ENCODE results near the gene KCNE1.
"Not testable (repeated sequence)": the region's sequence is repeated elsewhere in the genome, so short reads cannot be mapped to it uniquely, and the experiment has no call there.

Gene KCNE1

DNA sequence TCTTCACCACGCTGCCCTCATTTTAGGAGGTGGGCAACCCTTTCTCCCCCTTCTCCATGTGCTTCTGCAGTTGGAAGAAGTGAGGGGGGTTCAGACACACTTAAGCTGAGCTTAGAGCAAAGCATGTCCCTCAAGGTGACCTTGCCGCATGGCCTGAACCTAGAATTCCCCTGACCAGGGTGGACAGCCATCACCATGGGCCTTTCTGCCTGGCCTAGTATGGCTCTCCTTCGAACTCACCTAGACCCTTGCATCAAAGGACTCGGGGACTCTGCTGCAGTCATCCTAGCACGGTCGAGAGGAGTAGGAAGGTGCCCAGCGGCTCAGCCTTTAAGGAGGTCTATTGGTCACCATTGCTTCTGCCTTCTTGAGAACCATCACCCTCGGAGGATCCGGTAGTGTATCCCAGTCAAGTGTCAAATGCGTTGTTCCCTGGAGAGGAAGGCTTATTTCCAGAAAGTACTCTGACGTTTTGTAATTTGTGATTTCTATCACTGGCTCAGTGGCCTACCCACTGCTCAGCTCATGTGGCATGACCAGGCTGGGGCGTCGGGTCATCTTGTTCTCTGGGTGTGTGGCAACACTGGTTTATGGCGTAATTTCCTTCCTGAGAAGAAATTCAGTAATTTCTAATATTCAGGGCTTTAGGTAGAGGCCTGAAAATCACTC is at the start of gene KCNE1:
Gene KCNE1, minus strand, starts transcription at position 424 of the 669 bp plus-strand sequence. CDS start 62,576 bp downstream, outside the sequence.
- DNase-seq (ENCODE audit: low spot score), result no peak

DNA sequence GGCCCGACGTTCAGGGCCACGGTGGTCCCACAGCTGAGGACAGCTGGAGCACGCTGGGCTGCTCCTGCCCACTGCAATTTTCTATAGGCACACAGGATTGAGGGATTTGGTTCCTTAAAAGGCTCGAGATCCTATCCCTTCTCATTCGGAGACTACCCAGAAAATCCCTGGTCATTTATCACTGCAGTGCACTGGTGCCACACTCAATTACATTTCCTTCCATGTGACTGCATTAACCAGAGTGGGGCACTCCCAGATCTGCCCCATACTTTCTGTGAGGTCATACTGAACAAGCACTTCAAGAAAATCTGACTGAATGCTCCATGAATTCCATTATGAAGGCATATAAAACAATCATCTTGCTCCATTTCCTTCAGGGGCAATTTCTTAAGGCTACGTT is 49.8 kb upstream of the KCNE1 start:
- no peak for DNase-seq (ENCODE audit: low spot score)

DNA sequence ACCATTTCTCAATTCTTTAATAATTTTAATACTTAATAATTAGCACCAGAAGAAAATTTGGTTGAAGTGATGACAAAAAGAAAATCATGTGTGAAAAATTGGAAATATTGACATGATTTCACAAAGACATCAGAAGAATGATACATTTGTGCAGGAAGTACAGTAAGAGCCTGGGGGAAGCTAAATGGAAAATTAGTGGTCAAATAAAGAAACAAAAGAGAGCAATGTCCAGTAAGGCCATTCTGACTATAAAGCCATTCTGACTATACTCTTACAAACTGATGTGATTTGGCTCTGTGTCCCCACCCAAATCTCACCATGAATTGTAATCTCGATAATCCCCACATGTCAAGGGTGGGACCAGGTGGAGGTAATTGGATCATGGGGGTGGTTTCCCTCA is 48.6 kb upstream of the KCNE1 start:
- no peak for DNase-seq (ENCODE audit: low spot score)

DNA sequence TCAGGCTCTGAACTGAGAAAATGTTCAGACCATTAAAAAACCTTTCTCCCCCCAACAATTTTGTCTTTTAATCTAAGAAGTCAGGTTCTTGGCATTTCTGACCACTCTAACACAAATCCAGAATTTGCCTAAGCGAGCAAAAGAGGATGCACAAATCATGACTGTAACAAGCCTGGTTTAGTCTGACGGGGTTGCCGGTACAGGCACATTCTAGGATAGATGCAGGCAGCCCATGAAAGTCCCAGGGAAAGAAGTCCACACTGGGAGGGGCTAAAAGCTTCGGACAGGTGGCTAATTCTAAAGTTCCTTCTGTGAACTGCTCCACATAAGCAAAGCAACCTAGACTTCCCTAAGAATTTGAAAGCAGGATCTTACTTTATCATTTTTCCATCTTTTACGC is 48.0 kb upstream of the KCNE1 start:
- no peak for DNase-seq (ENCODE audit: low spot score)

DNA sequence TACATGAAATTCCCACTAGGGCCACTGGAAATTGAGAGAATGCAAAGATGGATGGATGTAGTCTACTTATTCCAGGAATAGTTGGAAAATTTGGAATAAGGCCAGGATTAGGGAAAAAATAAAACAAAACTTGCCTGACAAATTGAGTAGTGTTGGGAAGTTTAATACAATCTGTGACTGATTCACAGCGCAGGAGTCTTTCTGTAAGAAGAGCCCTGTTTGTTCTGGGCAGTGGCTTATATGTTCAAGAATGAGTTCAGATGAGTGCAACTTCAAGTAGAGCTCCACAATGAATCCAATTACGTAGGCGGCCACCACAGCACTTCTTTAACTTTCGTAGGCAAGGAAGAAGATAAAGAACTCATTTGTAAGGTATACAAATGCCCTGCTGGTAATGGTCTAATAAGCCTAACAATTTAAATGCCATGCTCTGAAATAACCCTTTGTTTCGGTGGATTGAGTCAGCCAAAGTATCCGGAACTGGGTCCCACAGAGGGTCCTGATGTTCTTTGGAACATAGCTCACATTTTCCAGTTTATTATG is 47.1 kb upstream of the KCNE1 start:
- no peak for DNase-seq (ENCODE audit: low spot score)

DNA sequence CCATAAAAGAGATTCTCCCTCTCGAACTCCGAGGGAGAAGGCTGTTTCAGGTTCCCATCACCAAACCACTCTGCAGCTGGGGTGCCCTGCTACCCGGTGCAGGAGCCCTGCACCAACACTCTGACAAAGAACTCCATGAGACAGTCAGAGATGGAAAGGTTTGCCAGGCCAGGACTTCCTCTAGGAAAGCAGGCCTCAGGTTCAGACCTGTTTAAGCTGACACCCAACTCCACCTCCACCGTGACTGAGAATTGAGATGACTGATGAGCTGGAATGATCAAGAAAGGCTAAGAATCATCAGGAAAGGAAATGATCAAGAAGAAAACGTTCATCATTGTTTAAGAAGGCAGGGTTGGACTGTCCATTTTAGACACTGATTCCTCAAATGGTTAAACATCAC is 46.2 kb upstream of the KCNE1 start:
- DNase-seq (ENCODE audit: low spot score), result no peak

DNA sequence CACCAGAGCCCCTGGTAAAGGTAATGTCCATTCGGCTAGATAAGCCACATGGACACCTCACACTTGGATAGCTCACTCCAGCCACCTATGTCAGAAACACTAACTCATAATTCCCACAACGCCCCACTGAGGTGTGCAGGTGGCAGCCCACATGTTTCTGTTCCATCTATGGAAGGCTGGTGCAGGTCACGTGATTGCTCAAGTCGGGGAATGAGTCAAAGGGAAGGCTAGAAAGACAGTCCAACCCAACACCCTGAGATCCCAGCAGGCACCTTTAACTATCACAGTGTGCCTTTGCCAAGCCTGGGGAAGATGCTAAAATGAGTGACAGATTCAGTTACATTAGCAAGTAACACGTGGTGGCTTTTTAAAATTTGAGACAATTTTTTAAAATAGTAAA is 45.3 kb upstream of the KCNE1 start:
- DNase-seq (ENCODE audit: low spot score), result no peak

DNA sequence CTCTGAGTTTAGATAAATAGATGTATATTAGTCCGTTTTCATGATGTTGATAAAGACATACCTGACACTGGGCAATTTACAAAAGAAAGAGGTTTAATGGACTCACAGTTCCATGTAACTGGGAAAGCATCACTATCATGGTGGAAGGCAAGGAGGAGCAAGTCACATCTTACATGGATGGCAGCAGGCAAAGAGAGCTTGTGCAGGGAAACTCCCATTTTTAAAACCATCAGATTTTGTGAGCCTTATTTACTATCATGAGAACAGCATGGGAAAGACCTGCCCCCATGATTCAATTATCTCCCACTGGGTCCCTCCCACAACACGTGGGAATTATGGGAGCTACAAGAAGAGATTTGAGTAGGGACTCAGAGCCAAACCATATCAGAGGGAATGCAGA is 42.7 kb upstream of the KCNE1 start:
- DNase-seq (ENCODE audit: low spot score), result not testable (repeated sequence)

DNA sequence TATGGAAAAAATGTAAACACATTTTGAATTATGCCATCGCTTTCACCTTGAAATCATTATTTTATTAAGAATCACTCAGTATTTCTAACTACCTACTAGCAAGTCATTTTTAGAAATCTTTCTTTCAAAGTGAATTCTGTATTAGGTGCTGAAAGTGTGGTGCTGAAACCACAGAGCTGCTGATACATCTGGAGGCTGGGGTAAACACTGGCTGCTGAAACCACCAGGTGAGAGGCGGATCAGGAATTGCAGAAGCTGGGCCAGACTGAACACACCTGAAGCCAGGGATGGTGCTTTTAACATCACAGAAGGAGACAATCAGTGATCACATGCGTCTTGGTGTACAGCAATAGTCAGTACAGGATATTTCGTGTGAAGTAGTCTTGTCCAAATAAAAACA is 42.2 kb upstream of the KCNE1 start:
- DNase-seq (ENCODE audit: low spot score), result no peak

DNA sequence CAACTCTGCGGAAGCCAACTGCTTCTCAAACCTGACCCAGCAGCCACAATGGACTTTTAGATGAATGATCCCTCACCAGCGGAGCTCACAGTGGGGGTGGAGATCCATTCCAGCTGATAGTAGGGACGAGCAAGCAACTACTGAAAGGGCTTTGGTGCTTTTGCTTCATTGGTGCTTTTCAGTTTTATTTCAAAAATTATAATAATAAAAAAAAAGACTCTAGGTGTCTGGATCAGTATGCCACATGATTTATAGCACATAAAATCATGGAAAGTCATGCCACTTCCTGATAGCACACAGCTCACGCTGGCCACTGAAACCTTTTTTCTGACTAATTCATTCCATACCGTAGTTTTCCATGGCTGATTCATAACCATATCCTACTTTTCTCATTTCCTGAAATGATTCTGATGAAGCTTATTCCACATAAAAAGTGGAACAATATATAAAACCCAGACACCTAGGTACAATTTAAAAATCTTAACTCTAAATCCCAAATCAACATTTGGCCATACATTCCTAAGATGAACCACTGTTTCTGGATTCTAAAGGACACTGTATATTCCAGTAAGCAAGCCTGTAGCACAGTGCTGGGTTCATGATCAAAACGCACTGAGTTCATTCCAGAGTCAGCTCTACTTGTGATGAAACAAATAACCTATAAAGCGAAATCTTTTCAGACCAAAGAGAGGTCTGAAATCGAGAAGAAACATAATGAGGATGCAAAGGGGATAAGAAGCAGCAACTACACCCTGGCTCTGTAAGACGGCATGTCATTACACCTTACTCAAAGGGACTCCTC is 41.3 kb upstream of the KCNE1 start:
- no peak for DNase-seq (ENCODE audit: low spot score)

DNA sequence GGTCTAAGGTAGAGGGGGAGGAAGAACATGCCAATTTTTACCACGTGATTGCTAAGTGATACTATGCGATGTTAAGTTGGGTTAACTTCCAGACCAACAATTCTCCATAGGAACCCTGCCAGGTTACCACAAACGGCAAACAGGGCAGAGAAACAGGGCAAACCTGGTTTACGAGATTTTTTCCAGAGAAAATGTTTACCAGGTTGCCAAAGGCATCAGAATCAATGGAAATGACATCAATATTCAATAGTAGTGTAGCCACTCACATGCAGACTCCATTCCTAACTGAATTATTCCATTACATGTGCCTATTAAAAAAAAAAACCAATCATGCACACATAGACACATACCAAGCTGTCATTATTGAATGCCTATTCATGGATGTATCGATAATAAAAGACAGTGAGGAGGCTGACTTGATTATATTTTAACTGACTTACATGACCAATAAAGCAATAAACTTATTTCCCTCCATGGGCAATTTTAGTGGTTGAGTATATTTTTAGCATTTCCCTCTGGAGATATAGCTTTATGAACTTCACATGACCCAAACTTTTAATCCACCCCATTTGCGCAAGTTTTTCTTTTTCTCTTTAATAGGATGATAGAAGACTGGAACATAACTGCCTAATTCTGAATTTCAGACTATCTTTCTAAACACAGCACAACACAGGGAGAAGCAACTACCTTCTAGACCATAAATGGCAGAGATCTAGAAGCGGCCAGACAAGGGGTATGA is 40.5 kb upstream of the KCNE1 start:
- no peak for DNase-seq (ENCODE audit: low spot score)

DNA sequence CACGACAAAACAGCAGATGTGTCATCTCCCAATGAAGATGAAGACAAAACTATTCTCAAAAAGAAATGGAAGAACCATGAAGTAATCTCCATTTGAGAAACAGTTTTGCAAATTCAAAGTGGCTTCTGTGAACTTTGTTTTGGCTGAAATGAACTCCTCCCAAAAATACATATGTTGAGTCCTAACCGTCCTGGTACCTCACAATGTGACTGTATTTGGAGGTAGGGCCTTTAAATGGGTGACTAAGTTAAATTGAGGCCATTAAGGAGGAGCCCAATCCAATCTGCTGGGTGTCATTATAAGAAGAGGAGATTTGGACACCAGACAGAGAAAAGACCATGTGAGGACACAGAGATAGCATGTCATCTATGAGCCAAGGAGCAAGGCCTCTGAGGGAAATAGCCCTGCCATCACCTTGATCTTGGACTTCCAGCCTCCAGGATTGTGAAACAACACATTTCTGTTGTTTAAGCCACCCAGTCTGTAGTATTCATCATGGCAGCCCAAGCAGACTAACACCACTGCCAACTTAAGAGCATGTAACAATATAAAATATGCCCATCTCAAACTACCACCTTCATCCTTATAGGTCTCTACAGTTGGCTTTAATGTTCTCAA is 38.3 kb upstream of the KCNE1 start:
- no peak for DNase-seq (ENCODE audit: low spot score)

DNA sequence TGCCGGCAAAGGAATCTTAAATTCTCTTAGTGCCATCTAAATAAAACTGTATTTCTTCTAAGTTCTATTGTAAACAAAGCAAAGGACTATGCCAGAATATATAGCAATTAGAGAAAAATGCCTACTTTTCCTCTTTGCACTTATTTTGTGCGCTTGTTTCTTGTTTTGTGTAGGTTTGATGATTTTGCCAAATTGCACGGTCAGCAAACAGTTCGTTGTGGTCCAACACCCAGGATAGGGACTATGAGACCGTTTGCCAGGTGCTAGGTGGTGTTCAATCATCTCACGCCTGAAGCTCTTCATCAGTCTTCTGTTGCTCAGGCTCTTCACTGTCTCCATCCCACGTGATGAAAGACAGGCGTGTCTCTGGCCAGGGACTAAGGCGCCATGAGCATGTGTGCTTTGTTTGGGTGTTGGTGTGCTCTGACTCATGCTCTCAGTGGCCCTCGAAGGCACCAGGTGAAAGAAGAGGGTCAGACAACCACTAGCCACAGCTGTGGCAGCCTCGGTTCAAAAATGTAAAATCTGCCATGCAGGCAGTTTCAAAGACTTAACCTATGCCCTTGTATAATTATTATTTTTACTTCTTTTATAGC is 36.9 kb upstream of the KCNE1 start:
- DNase-seq (ENCODE audit: low spot score), result no peak

DNA sequence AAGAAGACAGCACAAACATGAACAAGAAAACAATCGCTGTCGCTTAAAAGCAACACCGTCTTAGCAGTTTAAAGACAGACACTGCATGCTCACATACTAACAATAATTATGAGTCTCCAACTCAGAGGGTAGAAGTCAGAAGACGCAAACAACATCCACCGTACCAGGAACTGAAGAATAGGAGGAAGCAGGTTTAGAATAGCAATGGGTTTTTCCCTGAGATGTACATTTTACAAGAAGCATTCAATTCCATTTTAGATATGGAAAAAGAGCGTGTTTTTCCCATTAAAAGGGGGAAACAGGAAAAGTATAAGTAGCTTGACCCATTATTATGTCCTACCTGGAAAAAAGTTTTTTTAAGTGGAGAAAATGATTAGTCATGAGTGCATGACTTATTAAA is 34.5 kb upstream of the KCNE1 start:
- no peak for DNase-seq (ENCODE audit: low spot score)

DNA sequence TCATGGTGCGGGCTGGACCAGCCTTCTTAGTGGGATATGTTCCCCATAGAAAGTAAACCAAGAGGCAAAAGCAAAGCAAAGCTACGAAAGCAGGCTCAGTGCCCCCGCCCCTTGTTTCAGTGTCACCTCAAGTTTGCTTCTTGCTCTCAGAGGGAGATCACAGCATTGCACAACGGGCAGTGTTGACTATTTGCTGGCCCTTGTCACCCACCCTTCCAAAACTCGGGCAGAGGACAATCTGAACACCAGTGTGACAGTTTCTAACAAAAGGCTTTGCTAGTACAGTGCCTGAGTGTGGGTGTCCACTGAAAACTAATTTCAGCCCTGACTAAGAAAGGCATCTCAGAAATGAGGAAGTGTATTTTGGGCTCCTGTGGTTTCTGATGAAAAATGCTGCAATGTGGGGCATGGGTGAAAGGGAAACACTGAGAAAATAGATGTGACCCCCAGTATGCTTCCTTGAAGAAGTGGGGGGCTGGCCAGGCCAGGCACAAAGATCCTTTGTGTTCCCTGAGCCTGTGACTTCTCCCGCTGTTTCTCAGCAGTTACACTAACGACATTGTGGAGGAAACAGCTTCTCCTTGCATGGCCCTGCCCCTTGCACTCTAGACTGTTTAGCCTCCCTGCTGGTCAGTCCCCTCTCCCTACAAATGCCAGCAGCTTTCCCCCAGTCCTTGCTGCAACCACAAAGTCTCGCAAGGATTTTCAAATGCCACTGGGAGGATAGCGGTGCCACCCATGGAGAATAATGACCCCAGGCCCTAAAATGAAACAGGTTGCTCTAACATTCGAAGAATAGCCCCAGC is 33.3 kb upstream of the KCNE1 start:
- DNase-seq (ENCODE audit: low spot score), result no peak

DNA sequence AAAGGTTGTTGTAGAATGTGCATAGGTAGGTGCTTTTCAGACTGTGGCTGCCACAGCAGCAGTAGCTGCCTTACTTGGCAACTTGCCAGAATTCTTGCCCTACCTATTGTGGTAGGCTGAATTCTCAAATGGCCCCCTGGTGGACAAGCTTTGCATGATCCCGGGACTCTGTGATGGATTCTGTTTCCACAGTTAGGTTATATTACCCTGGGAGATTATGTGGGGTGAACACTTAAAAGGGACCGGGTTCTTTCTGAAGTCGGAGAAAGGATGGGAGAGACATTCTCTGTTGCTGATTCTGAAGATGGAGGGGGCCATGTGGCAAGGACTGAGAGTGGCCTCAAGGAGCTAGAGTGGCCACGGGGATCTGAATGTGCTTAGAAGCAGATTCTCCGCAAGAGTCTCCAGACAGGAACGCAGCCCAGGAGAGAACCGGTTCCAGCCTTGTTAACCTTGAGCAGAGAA is 32.1 kb upstream of the KCNE1 start:
- peak; percentile 24 for DNase-seq (ENCODE audit: low spot score)

DNA sequence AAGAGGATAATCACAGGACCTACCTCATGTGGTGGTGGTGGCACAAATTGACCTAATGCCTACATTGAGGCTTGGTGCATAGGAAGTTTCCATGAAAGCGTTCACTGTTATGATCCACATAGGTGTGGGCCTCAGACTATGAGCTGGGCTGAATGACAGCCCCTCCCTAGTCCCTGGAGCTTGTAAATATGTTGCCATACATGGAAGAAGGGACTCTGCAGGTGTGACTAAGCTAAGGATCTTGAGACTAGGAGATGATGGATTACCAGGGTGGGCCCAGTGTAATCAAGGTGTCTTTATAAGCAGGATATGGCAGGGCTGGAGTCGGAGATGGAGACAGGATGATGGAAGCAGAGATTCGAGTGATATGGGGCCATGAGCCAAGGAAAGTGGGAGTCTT is 31.0 kb upstream of the KCNE1 start:
- no peak for DNase-seq (ENCODE audit: low spot score)

DNA sequence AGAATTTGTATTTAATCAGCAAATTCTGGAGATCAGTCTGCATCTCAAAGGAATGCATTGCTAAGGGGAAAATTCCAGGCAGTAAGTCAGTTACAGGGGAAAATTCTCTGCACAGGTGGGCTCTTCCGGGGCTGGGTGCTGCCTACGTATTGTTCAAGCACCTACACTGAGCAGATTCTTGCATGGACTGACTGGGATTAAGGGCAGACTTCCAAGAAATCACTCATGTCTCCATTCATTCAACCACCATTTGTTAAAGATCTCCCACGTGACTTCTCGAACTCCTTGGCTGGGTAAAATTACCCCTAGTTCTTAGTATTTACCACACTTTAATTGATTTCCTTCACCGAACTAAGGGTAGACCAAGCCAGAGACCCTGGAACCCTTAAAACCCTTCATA is 28.2 kb upstream of the KCNE1 start:
- no peak for DNase-seq (ENCODE audit: low spot score)

DNA sequence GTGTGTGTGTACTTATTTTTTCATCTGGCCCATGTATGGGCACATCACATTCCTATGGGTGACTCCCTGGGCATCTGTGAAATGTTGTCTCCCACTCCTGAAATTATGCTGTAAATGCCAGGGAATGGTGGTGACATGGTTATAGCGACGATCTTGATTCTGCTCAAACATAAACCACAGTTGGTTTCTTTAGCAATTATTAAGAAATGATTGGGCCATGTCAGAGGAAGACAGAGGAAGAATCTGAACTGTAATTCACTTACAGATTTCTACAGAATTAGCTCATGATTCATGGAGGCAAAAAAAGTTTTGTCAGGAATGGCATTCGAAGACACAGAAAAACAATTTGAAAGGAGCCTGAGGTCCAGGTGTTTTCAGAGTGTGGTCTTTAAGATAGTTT is 25.8 kb upstream of the KCNE1 start:
- no peak for DNase-seq (ENCODE audit: low spot score)

DNA sequence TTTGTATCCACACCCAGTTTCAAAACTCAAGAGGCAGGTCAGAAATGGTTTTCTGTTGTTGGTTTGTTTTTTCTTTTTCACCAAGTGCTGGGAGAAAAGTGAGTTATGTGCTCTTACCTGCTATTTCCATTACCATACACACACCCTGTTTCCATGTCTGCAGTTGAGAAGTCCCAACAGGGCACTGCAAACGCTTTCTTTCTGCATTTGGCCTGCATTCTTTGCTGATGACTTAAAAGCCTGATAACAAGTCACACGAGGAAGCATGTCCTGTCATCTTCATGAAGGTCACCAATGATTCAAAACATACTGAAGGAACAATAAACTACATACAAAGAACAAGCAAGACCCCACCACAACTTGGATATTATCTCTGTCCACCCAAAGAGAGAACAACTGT is 24.8 kb upstream of the KCNE1 start:
- DNase-seq (ENCODE audit: low spot score), result no peak

DNA sequence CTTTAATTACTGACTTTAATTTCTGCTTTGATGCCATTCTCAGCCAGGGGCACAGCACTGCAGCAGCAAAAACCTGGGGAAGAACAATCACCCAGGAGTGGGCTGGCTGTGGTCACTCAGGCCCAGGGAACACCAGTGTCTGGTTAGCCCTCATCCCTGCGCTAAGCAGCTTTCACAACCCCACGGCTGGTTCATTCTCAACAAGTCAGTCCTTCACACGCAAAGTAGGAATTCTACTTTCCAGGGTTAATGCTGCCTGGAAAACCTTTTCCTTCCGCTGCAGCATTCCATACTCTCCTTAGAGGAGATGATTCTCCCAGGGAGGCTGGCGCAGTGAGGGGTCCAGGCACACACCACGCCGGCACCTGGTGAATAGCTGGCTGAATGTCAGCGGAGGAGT is 24.3 kb upstream of the KCNE1 start:
- no peak for DNase-seq (ENCODE audit: low spot score)
